GM12874 (cell line): ENCODE measurements around the gene XPO6.

Source experiments
- CTCF ChIP-seq: IDR thresholded peaks from 2 replicates; pipeline ENCODE4 v1.5.1; 2011; ENCODE audit warnings: low read depth, mild to moderate bottlenecking, control low read depth, low read length, moderate library complexity; ENCODE audit not compliant: insufficient read depth

Gene XPO6

DNA sequence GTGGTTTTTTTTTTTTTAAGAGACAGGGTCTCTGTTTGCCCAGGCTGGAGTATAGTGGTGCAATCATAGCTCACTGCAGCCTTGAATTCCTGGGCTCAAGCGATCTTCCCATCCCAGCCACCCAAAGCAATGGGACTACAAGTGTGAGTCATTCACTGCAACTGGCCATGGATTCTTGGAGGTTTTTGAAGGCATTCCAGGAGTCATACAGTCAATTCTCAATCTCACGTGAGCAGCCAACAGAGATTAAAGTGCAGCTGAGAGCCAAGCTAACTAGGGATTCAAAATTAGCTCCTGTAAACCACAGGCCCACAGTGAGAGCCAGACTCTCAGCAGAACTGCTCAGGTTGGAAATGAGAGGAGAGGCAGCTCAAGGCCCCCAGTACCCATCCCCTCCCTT lies 30.2 kb downstream of the XPO6 start:
- TF ChIP-seq CTCF, result no peak

GRCh38 chr16:28180655-28181460 lies 30.9 kb downstream of the XPO6 start:
- no peak for TF ChIP-seq CTCF

DNA sequence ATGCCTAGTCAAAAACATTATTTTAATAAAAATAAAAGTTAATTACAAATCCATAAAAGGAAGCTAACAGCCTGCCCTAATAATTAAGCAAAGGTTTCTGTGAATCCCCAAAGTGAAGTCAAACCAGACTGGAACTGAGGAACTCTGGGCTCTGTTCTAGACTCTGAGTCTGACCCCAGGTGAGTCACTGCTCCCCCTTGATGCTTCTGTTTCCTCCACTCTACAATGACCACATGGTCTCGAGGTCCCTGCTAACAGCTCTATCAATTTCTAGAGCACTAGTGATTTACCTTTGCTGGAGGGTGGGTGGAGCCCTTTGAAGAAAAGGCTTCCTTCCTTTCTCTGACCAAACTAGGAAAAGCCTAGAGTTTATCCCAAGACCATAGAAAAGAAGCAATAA lies 32.4 kb downstream of the XPO6 start:
- TF ChIP-seq CTCF, result no peak

DNA sequence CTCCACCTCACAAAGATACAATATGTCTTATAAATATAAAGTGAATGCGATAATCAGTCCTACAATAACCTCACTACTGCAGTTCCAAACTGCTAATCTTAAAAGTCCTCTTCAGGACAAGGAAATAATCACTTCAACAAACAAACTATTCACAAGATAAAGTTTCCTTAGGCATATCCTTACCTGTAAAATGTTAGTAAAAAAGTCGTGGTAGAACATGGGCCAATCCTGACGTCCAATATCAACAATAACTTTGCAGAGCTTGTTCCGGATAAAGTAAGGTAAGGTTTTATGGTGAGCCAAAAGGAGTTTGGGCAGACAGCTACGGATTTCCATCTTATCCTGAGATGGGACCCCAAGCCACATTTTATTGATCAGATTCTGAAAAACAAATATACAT lies 36.0 kb downstream of the XPO6 start:
- TF ChIP-seq CTCF, result no peak

DNA sequence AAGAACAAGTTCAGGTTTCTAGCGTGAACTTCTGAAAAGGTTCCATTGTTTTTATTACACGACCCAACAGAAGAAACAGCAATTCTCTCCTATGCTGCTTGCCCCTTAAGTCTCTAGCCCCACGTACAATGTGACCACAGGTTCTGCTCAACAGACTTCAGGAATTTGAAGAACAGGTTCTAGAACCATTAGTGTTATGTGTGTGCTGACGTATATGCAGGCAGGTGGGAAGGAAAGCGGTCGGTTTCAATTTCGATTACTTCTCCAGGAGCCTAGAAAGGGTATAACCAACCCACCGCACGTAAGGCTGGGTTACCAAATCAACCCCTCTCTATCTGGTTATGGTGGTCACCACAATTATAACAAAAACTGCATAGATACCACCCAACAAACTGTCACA lies 39.4 kb downstream of the XPO6 start:
- no peak for TF ChIP-seq CTCF

DNA sequence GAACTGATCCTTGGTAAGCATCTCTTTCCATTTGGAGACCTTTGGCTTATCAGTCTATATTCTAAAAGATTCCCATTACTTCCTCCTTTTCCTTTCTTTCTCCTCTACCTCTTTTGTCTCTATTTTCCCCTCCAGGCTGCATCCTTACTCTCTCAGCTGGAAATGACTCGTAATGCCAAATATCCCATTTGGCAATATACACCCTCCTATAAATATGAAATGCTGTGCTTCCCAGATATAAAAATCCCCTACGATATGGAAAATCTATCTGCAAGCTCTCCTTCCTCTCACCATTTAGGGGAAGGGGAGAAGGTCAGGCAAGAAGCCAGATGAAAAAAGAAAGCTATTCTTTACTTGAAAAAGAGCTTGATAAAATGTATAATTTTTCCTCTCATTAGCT lies 39.9 kb downstream of the XPO6 start:
- TF ChIP-seq CTCF, result no peak

- no peak for TF ChIP-seq CTCF
Observed at GRCh38 chr16:28168991-28169554, 42.7 kb downstream of the XPO6 start.
